Loucy (cell line): ENCODE results near the gene SCARB1.

Experiments
- H2AFZ ChIP-seq: fragments of 200-600 bp; sonication (generic); 2 replicates; pipeline ENCODE4 v1.6.0; 2016; ENCODE audit warnings: antibody characterized with exemption, mild to moderate bottlenecking, low read length, moderate library complexity
- H3F3A ChIP-seq: fragments of 200-600 bp; 2 replicates; pipeline ENCODE4 v1.6.0; 2016; ENCODE audit warnings: antibody characterized with exemption, low read depth, mild to moderate bottlenecking
- H3K27me3 ChIP-seq: fragments of 200-600 bp; sonication (generic); 2 replicates; pipeline ENCODE4 v1.6.1; 2014; ENCODE audit warnings: low read length, mild to moderate bottlenecking; ENCODE audit not compliant: insufficient read depth, poor library complexity, severe bottlenecking
- H3K36me3 ChIP-seq: fragments of 200-600 bp; sonication (generic); 2 replicates; pipeline ENCODE4 v1.6.1; 2016; ENCODE audit warnings: low read length; ENCODE audit not compliant: insufficient read depth
- H3K4me1 ChIP-seq: fragments of 200-600 bp; sonication (generic); 2 replicates; pipeline ENCODE4 v1.5.1; 2014; ENCODE audit warnings: low read length, mild to moderate bottlenecking; ENCODE audit not compliant: insufficient read depth, poor library complexity, severe bottlenecking
- H3K4me2 ChIP-seq: fragments of 200-600 bp; sonication (generic); 2 replicates; pipeline ENCODE4 v1.6.0; 2014; ENCODE audit warnings: antibody characterized with exemption, low read length, low read depth, mild to moderate bottlenecking; ENCODE audit not compliant: poor library complexity, severe bottlenecking
- H3K4me3 ChIP-seq: fragments of 200-600 bp; sonication (generic); 2 replicates; pipeline ENCODE4 v1.5.1; 2014; ENCODE audit warnings: low read length, mild to moderate bottlenecking, mixed read lengths; ENCODE audit not compliant: poor library complexity, severe bottlenecking
- H3K79me2 ChIP-seq: fragments of 200-600 bp; sonication (generic); 2 replicates; pipeline ENCODE4 v1.6.1; 2014; ENCODE audit warnings: low read length; ENCODE audit not compliant: insufficient read depth
- H3K9ac ChIP-seq: fragments of 200-600 bp; sonication (generic); 2 replicates; pipeline ENCODE4 v1.6.0; 2014; ENCODE audit warnings: mild to moderate bottlenecking, low read depth, low read length, moderate library complexity; ENCODE audit not compliant: poor library complexity, severe bottlenecking
- H3K9me2 ChIP-seq: fragments of 200-600 bp; sonication (generic); replicated peaks from 2 replicates; pipeline ENCODE4 v1.6.1; 2016; ENCODE audit warnings: low read depth, low read length, mixed read lengths
- H3K9me3 ChIP-seq: fragments of 200-600 bp; sonication (generic); 2 replicates; pipeline ENCODE4 v1.6.1; 2014; ENCODE audit warnings: mild to moderate bottlenecking, antibody characterized with exemption, low read length, low read depth; ENCODE audit not compliant: insufficient read depth
- H4K20me1 ChIP-seq: fragments of 200-600 bp; sonication (generic); 2 replicates; pipeline ENCODE4 v1.6.0; 2014; ENCODE audit warnings: antibody characterized with exemption, low read length, mild to moderate bottlenecking; ENCODE audit not compliant: insufficient read depth, poor library complexity, severe bottlenecking
- EZH2phosphoT487 ChIP-seq: fragments of 200-600 bp; IDR thresholded peaks from 2 replicates; pipeline ENCODE4 v1.6.1; 2018; ENCODE audit warnings: antibody characterized with exemption, mild to moderate bottlenecking, moderate library complexity, borderline replicate concordance
- TF ChIP-seq, protein P1 (sequence below): fragments of 200-600 bp; sonication (generic); conservative IDR thresholded peaks from 2 replicates; pipeline ENCODE4 v1.5.1; 2014; ENCODE audit warnings: mild to moderate bottlenecking, antibody characterized with exemption, low read length

SCARB1 gene

DNA sequence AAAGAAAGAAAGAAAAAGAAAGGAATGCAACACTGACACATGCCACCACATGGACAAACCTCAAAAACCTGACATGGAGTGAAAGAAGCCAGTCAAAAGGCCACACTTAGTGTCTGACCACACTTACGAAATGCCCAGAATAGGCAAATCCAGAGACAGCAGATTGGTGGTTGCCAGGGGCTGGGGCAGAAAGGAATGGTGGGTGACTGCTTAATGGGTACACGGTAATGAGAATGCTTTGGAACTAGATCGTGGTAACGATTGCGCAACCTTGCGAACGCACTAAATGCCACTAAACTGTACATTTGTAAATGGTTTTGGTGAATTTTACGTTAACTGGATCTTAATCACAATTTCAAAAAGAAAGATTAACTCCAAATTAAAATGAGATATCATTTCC, 39.5 kb downstream of the SCARB1 start:
- H3K36me3 ChIP-seq, result no peaks in the 10 kb centered on the region
- H4K20me1 ChIP-seq, result no peaks in the 10 kb centered on the region
- H3K4me2 ChIP-seq, result no peak overlapping the region
- no peaks in the 10 kb centered on the region for H3K79me2 ChIP-seq
- no peaks in the 10 kb centered on the region for H3K27me3 ChIP-seq
- TF ChIP-seq, protein P1, sequence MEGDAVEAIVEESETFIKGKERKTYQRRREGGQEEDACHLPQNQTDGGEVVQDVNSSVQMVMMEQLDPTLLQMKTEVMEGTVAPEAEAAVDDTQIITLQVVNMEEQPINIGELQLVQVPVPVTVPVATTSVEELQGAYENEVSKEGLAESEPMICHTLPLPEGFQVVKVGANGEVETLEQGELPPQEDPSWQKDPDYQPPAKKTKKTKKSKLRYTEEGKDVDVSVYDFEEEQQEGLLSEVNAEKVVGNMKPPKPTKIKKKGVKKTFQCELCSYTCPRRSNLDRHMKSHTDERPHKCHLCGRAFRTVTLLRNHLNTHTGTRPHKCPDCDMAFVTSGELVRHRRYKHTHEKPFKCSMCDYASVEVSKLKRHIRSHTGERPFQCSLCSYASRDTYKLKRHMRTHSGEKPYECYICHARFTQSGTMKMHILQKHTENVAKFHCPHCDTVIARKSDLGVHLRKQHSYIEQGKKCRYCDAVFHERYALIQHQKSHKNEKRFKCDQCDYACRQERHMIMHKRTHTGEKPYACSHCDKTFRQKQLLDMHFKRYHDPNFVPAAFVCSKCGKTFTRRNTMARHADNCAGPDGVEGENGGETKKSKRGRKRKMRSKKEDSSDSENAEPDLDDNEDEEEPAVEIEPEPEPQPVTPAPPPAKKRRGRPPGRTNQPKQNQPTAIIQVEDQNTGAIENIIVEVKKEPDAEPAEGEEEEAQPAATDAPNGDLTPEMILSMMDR, result no peak
- TF ChIP-seq EZH2phosphoT487, result no peak
- H3F3A ChIP-seq, result no peaks in the 10 kb centered on the region
- no peak overlapping the region for H3K9ac ChIP-seq
- no peaks in the 10 kb centered on the region for H3K9me3 ChIP-seq
- no peak overlapping the region for H3K4me3 ChIP-seq
- no peaks in the 10 kb centered on the region for H3K9me2 ChIP-seq
- H2AFZ ChIP-seq, result no peak overlapping the region
- no peaks in the 10 kb centered on the region for H3K4me1 ChIP-seq

DNA sequence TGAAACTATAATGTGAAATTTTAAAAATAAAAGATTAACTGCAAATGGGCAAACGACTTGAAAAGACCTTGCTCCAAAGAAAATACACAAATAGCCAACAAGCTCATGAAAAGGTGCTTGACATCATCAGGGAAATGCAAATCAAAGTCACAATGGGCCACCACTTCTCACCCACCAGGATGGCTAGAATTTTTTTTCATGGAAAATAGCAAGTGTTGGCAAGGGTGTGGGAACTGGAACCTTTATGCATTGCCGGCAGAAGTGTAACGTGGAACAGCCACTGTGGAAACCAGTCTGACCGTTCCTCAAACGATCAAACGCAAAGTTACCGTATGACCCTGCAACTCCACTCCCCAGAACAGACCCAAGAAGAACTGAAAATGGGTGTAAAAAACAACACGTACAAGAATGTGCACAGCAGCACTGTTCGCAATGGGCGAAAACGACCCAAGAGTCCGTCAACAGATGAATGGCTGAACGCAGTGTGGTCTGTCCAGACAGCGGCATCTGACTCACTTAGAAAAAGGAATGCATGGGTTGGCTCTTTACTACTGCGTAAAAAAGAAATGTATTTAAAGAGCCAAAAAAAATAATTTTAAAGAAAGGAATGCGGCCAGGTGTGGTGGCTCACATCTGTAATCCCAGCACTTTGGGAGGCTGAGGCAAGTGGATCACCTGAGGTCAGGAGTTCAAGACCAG, 40.2 kb downstream of the SCARB1 start:
- H3K4me2 ChIP-seq, result no peak overlapping the region
- no peaks in the 10 kb centered on the region for H3K27me3 ChIP-seq
- no peaks in the 10 kb centered on the region for H3K4me1 ChIP-seq
- no peaks in the 10 kb centered on the region for H3F3A ChIP-seq
- no peaks in the 10 kb centered on the region for H3K79me2 ChIP-seq
- no peaks in the 10 kb centered on the region for H3K9me3 ChIP-seq
- no peak overlapping the region for H3K9ac ChIP-seq
- H3K9me2 ChIP-seq, result no peaks in the 10 kb centered on the region
- no peak overlapping the region for H2AFZ ChIP-seq
- TF ChIP-seq, protein P1, result no peak
- TF ChIP-seq EZH2phosphoT487, result no peak
- no peaks in the 10 kb centered on the region for H4K20me1 ChIP-seq
- H3K36me3 ChIP-seq, result no peaks in the 10 kb centered on the region
- H3K4me3 ChIP-seq, result no peak overlapping the region

DNA sequence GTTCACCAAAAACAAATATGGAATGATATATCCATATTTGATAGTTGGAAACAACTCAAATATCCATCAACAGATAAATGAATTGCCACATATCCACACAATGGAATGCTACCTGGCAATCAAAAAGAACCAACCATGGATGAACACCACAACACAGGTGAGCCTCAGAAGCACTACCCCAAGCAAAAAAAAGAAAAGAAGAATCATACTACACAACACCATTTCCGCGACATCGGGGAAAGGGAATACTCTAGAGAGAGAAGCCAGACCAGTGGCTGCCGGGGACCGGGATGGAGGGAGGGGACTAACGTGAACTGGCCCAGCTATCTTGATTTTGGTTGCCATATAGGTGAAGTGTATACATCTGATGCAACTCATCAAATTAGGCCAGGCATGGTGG, 41.4 kb downstream of the SCARB1 start:
- Histone ChIP-seq H3K4me3 (no peak overlapping the region), H4K20me1 (no peaks in the 10 kb centered on the region), H2AFZ (no peak overlapping the region), H3K9me3 (no peaks in the 10 kb centered on the region), H3K36me3 (no peaks in the 10 kb centered on the region), H3K9ac (no peak overlapping the region), H3K79me2 (no peaks in the 10 kb centered on the region), H3F3A (no peaks in the 10 kb centered on the region), H3K4me2 (no peak overlapping the region), H3K27me3 (no peaks in the 10 kb centered on the region), H3K4me1 (no peaks in the 10 kb centered on the region), H3K9me2 (no peaks in the 10 kb centered on the region)
- TF ChIP-seq, protein P1, result no peak
- no peak for TF ChIP-seq EZH2phosphoT487
